Measurements from ENCODE around the gene TCF7L2. TPM values are rescaled to one million over a fixed set of nuclear protein-coding genes. Genes with fewer than 3 reads are reported as not detected.

Gene TCF7L2
- total RNA-seq, 1 experiment from 2014 or later, result 14.8 TPM

GRCh38 chr10:113007343-113007771, 57.3 kb downstream of the TCF7L2 start:
- DNase-seq, result no peak
- H2AFZ ChIP-seq, result no peak overlapping the region
- no TSS peak for BruUV-seq (replicated peaks)
- no peak overlapping the region for H3K4me2 ChIP-seq
- no peaks in the 10 kb centered on the region for H3F3A ChIP-seq (ENCODE audit: insufficient read depth, low read depth)
- no peak overlapping the region for H3K27ac ChIP-seq
- intact Hi-C loops (cut with micrococcal nuclease; ENCODE audit: unreplicated experiment), result no loop called here
- no peaks in the 10 kb centered on the region for H3K4me1 ChIP-seq (replicated peaks; ENCODE audit: insufficient read depth)
- H3K27me3 ChIP-seq (ENCODE audit: insufficient read depth, low read depth), result no peaks in the 10 kb centered on the region
- CTCF ChIA-PET, result interaction anchor here (0.6 kb wide), 1 partner anchor 511 kb away, joined by 4 read pairs; no protein-coding TSS in a partner anchor
- no peaks in the 10 kb centered on the region for H3K9me2 ChIP-seq (ENCODE audit: insufficient read depth)
- H3K4me3 ChIP-seq, result no peak overlapping the region
- POLR2A ChIA-PET (ENCODE audit: unreplicated experiment), result no interaction called here
- peaks cover 11% of the 10 kb centered on the region; the same call in 1 of the 2 replicates for H3K79me2 ChIP-seq (ENCODE audit: low read depth)
- no peaks in the 10 kb centered on the region for H3K36me3 ChIP-seq (ENCODE audit: low read depth)
- no peaks in the 10 kb centered on the region; the same call in 1 of the 2 replicates for H4K20me1 ChIP-seq (ENCODE audit: insufficient read depth)
- H3K9me3 ChIP-seq (ENCODE audit: insufficient read depth, low read depth), result no peaks in the 10 kb centered on the region
- TF ChIP-seq EZH2 (IDR thresholded peaks at IDR 0.05; ENCODE audit: low read depth), result no peak
- no peak for TF ChIP-seq CTCF (conservative IDR thresholded peaks at IDR 0.05)

GRCh38 chr10:113007821-113008220, 57.8 kb downstream of the TCF7L2 start:
- H3F3A ChIP-seq (ENCODE audit: insufficient read depth, low read depth), result no peaks in the 10 kb centered on the region
- H3K4me2 ChIP-seq, result no peak overlapping the region
- no peaks in the 10 kb centered on the region for H3K36me3 ChIP-seq (ENCODE audit: low read depth)
- H2AFZ ChIP-seq, result no peak overlapping the region
- intact Hi-C loops (cut with micrococcal nuclease; ENCODE audit: unreplicated experiment), result no loop called here
- H3K79me2 ChIP-seq (ENCODE audit: low read depth), result peaks cover 14% of the 10 kb centered on the region; the same call in 1 of the 2 replicates
- CTCF ChIA-PET, result interaction anchor here (0.6 kb wide), 1 partner anchor 510 kb away, joined by 4 read pairs; no protein-coding TSS in a partner anchor
- no peak overlapping the region for H3K4me3 ChIP-seq
- H3K9me3 ChIP-seq (ENCODE audit: insufficient read depth, low read depth), result no peaks in the 10 kb centered on the region
- BruUV-seq (replicated peaks), result no TSS peak
- H3K9me2 ChIP-seq (ENCODE audit: insufficient read depth), result no peaks in the 10 kb centered on the region
- H3K4me1 ChIP-seq (replicated peaks; ENCODE audit: insufficient read depth), result no peaks in the 10 kb centered on the region
- DNase-seq, result no peak
- H3K27ac ChIP-seq, result no peak overlapping the region
- no peak for TF ChIP-seq EZH2 (IDR thresholded peaks at IDR 0.05; ENCODE audit: low read depth)
- no peaks in the 10 kb centered on the region for H3K27me3 ChIP-seq (ENCODE audit: insufficient read depth, low read depth)
- POLR2A ChIA-PET (ENCODE audit: unreplicated experiment), result no interaction called here
- no peaks in the 10 kb centered on the region; the same call in 1 of the 2 replicates for H4K20me1 ChIP-seq (ENCODE audit: insufficient read depth)

- Histone ChIP-seq H3K9me3 (ENCODE audit: insufficient read depth, low read depth) (no peaks in the 10 kb centered on the region), H3K4me2 (no peak overlapping the region), H3K36me3 (ENCODE audit: low read depth) (no peaks in the 10 kb centered on the region), H3K27me3 (ENCODE audit: insufficient read depth, low read depth) (no peaks in the 10 kb centered on the region), H3K79me2 (ENCODE audit: low read depth) (peaks cover 14% of the 10 kb centered on the region; the same call in 1 of the 2 replicates), H3K9me2 (ENCODE audit: insufficient read depth) (no peaks in the 10 kb centered on the region), H3K27ac (no peak overlapping the region), H3K4me3 (no peak overlapping the region), H3F3A (ENCODE audit: insufficient read depth, low read depth) (no peaks in the 10 kb centered on the region), H4K20me1 (ENCODE audit: insufficient read depth) (no peaks in the 10 kb centered on the region), H2AFZ (no peak overlapping the region), H3K4me1 (replicated peaks; ENCODE audit: insufficient read depth) (no peaks in the 10 kb centered on the region)
- ChIA-PET CTCF (no interaction called here), POLR2A (ENCODE audit: unreplicated experiment) (no interaction called here)
- intact Hi-C loops (cut with micrococcal nuclease; ENCODE audit: unreplicated experiment), result no loop called here
- TF ChIP-seq EZH2 (IDR thresholded peaks at IDR 0.05; ENCODE audit: low read depth), result no peak
- TF ChIP-seq CTCF (conservative IDR thresholded peaks at IDR 0.05), result no peak
- no peak for DNase-seq
- BruUV-seq (replicated peaks), result no TSS peak
These were observed 61.7 kb downstream of the TCF7L2 start for GRCh38 chr10:113011592-113012374.
